Measurements from ENCODE around the gene SEC24C.

- no peak for TF ChIP-seq FOXM1 (IDR thresholded peaks at IDR 0.05; ENCODE audit: borderline replicate concordance)
- no peak for TF ChIP-seq ELF4 (IDR thresholded peaks at IDR 0.05)
- no peak for TF ChIP-seq BHLHE40 (IDR thresholded peaks at IDR 0.05; ENCODE audit: borderline replicate concordance)
- no peak for TF ChIP-seq ARNT (IDR thresholded peaks at IDR 0.05)
- TF ChIP-seq TARDBP (IDR thresholded peaks at IDR 0.05): no peak
- TF ChIP-seq SP1 (IDR thresholded peaks at IDR 0.05): no peak
- TF ChIP-seq FOXK2 (IDR thresholded peaks at IDR 0.05): no peak
- no peak for TF ChIP-seq HDGF (IDR thresholded peaks at IDR 0.05; ENCODE audit: borderline replicate concordance)
Measured at GRCh38 chr10:73746721-73747120, 2.5 kb downstream of the SEC24C start.
